Measurements from ENCODE around the gene IQCC.

IQCC gene

DNA sequence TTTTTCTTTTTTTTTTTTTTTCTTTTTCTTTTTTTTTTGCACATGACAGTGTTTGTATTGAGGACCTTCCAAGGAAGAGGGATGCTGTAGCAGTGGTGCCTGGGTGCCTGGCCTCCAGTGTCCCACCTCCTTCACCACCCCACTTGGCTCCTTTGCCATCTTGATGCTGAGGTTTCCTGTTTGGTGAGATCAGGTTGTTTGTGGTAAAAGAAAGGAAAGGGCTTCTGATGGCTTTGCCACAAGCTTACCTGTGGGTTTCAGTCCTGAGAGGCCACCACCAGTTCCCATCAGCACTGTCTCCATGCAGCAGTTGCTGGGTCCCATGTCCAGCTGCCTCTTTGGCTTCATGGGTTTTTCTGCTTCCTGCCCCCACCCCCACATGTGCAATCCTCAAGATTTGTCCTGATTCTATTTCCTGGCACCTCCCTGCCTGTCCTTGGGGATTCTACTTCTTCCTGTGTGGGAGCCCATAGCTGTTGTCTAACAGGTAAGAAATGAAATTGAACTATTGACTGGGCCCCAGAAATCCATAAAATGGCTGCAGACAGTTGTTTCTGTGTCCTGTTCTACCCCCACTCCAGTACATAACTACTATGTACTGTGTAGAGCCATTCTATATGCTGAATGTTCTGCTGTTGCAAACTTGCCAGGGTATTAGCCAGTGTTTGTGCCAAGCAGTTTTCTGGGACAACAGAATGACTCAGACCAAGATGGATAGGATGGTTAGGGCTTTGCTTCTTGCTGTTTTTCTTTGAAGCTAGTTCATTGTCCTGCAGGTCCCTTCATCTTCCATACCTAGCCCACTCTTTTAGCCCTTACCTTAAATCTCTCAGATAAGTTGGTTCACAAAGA is 9.3 kb upstream of the IQCC start:
- no peak for DNase-seq

GRCh38 chr1:32197074-32197473 is 8.4 kb upstream of the IQCC start:
- DNase-seq, result no peak

GRCh38 chr1:32197837-32198236 is 7.6 kb upstream of the IQCC start:
- no peak for DNase-seq

DNA sequence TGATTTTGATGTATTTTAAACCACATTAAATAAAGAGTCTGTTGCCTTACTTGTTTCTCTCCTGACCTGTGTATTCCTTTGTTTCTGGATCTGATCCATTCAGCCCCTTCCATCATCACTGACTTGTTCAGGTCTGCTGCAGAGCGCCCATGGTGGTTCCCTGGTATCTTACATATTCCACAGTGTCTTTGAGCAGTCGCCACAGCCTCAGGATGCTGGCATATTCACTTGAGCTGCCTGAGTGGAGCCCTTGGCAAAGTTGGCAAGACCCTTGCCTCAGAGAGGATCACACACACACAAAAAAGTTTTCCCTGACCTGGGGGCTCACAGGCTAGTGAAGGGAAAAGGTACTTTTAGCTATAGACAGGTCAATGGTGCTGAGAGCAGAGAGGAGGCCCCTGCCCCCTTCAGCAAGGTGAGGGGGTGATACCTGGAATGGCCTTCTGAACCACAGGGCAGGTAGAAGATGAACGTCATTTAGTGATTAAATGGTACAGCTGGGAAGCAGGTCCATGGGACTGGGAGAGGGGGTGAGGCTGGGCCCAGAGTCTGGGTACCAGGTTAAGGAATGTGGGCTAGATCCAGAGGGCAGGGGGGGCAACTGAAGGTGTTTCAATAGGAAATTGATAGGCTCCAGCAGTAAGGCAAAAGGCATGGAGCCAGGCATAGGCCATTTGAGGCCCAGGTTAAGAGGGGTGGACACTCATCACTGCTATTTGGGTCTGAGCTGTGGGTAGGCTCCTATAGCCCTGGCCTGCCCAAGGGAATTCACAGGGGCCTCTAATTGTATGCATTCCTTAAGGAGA is 7.0 kb upstream of the IQCC start:
- no peak for DNase-seq

GRCh38 chr1:32199043-32199716 is 6.3 kb upstream of the IQCC start:
- no peak for DNase-seq

DNA sequence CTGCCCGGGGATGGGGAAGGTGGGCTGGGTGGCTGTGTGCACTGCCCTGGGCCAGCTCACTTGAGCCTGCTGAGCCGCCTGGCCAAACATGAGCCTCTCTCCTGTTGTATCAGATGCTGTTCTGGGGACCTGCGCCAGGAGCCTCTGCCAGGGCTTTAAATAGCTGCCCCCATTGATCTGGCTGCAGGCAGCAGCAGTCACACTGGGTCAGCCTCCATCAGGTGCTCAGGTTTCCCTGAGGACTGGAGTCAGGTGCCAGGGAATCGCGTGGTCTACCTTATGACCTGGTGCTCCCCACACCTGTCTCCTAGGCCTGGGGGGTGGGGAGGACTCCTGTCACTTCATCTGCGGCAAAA is 5.8 kb upstream of the IQCC start:
- DNase-seq, result no peak

- peak; percentile 38 to 65 for DNase-seq
These were observed 5.1 kb upstream of the IQCC start, which contains the start of gene CCDC28B for GRCh38 chr1:32200226-32201010. TSS of gene CCDC28B (plus strand) at chr1:32200595. CDS start at chr1:32201936, 1,341 bp downstream.

- DNase-seq, result no peak
These were observed 4.2 kb upstream of the IQCC start for GRCh38 chr1:32201011-32201855.

GRCh38 chr1:32204943-32205361 is 519 bp upstream of the IQCC start:
- no peak for DNase-seq

DNA sequence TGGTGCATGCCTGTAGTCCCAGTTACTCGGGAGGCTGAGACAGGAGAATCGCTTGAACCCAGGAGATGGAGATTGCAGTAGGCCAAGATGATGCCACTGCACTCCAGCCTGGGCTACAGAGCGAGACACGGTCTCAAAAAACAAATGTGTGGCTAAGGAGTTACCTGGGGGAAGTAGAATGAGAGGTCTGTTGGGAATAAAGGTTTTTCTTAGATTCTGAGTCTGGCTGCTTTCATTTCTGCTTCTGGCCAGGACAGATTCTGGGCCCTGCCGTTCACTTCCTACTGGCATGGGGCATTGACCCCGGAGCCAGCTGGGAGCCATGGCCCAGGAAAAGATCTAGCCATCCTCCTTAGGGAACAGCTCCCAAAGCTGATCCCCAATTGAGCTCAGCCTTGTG is 3.0 kb downstream of the IQCC start:
- DNase-seq, result no peak

GRCh38 chr1:32208891-32209328 is 3.4 kb downstream of the IQCC start, which contains the start of gene DCDC2B:
TSS of gene DCDC2B (plus strand) at chr1:32209089. CDS start at chr1:32209094, 5 bp downstream.
- peak; percentile 76 to 81 for DNase-seq

GRCh38 chr1:32215629-32216480 is 10.4 kb downstream of the IQCC start:
- peak; percentile 56 to 64 for DNase-seq

- DNase-seq, result no peak
These were observed 11.1 kb downstream of the IQCC start for GRCh38 chr1:32216566-32216965.

DNA sequence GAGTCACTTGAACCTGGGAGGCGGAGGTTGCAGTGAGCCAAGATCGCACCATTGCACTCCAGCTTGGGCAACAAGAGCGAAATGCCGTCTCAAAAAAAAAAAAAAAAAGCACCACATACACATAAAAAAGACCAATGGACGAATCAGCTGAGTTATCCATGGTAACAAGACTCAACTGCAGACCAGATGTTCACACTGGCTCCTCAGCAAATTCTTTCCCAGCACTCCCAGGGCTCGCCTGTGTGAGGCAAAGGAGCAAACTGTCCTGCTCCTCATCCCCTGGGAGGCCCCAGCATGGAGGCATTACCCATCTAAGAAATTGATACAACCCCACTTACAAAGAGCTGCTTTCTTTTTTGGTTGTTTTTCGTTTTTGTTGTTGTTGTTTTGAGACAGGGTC is 13.6 kb downstream of the IQCC start:
- DNase-seq, result no peak

DNA sequence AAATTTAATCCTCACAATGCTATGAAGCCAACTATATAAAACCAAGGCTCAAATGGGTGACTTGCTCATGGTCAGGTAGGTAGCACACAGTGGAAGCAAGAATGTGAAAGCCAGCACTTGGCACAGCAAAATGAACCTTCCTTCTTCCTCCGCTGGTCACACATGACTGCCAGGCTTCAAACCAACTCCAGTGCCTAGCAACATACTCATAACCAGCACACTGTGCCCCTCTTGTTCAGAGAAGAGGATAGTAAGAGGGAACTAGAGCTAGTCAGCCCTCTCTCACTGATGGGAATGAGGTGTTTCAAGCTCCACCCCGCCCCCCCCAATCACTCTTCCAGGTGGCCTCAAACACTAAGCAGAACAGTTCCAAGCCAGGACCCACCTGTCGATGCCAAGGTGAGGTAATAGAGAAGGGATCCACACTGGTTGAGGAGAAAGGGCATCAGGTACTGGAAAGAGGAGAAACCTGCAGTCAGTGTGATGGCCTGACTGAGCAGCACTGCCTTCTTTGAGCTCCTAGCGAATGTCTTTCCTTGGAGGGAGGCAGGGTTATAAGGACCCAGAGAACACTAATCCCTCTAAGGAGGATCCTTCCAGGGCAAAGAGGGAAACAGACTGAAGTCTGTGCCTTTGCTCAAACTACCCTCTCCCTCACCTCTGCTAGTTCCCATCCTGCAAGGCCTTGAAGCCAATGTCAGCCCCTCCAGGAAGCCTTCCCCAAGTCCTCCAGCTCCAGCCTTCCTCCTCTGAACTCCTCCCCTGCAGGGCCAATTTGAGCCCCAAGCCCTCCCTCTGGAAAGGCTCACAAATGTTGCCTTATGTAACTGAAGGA is 15.5 kb downstream of the IQCC start:
- no peak for DNase-seq

GRCh38 chr1:32221581-32221979 is 16.1 kb downstream of the IQCC start:
- no peak for DNase-seq

GRCh38 chr1:32221980-32222755 is 16.7 kb downstream of the IQCC start, which contains the start of the genes EIF3I and TMEM234:
TSS of gene EIF3I (plus strand) at chr1:32222407. CDS start at chr1:32222442, 35 bp downstream.
TSS of gene TMEM234 (minus strand) at chr1:32222353. CDS start at chr1:32222322, 31 bp downstream.
- peak; percentile 48 to 85 for DNase-seq

DNA sequence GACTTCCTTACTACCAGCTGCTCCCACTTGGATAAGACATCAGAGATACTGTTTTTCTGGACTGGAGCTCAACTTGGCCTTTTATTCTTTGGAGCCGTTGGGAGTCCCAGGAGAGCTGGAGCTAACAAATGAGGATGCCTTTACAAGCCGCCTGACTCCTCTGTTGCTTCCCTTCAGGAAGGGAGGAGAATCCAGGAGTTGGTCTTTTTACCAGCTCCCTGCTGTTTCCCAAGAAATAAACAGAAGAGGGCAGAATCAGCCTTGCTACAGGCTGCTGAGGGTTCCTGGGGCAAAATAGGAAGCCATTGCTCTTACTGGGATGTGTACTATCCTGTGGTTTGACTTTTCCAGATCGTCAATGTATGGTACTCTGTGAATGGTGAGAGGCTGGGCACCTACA is 18.2 kb downstream of the IQCC start:
- no peak for DNase-seq
